ENCODE results near the gene MTSS2.
"Not testable (repeated sequence)": the region's sequence is repeated elsewhere in the genome, so short reads cannot be mapped to it uniquely, and the experiment has no call there.

Gene MTSS2

GRCh38 chr16:70650216-70650615 lies 35.6 kb downstream of the MTSS2 start:
- no peak for DNase-seq

- DNase-seq = no peak
These were observed 36.6 kb downstream of the MTSS2 start for GRCh38 chr16:70649300-70649699.

DNA sequence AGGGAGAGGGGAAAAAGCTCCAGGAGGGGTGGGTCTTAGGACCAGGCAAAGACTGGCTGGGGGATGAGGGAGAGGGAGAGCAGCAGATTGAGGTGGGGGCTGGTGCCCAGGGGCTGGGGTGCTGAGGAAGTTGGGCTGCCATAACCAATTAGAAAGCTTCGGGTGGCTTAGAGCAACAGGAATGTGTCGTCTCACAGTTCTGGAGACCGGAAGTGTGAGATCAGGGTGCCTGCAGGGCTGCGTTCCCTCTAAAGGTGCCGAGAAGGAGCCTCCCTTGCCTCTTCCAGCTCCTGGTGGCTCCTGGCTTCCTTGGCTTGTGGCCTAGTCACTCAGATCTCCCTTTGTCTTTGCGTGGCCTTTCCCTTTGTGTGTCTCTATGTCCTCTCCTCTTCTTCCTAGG lies 37.2 kb downstream of the MTSS2 start:
- no peak for DNase-seq

GRCh38 chr16:70647441-70648359 lies 38.2 kb downstream of the MTSS2 start:
- no peak for DNase-seq

DNA sequence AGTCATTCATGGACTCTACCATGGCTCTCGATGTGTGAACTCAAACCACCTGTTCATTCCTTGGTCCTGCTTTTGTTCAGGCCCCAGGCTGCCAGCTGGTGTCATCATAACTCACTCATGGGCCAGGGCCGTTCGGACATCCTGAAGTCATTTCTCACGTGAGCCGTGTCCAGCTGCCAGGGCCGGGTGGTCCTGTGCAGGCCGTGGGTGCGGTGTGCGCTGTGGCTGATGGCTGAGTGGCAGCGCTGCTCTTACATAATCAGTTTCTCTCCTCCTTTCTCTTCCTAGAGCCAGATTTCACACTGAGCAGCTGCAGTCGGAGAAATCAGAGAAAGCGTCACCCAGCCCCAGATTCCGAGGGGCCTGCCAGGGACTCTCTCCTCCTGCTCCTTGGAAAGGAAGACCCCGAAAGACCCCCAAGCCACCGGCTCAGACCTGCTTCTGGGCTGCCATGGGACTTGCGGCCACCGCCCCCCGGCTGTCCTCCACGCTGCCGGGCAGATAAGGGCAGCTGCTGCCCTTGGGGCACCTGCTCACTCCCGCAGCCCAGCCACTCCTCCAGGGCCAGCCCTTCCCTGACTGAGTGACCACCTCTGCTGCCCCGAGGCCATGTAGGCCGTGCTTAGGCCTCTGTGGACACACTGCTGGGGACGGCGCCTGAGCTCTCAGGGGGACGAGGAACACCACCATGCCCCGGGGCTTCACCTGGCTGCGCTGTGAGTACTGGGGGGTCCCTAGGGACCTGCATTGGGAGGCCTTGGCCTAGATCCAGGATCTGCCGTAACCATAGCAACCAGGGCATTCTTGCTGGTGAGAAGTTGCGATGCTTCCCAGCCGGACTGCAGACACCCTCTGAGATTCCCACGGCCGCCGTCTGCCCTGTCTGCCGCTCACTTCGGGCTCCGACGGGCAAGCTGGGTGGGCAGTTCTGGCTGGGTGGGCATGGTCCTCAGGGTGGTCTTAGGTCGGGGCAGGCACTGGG lies 39.3 kb downstream of the MTSS2 start, which contains the start of gene IL34:
IL34 (plus strand) TSS at position 300 of the 982 bp plus-strand sequence; CDS start at position 689, 389 bp downstream.
- DNase-seq = peak in 1 of 2 experiments; percentile 48

GRCh38 chr16:70644763-70645597 lies 40.9 kb downstream of the MTSS2 start:
- no peak for DNase-seq

GRCh38 chr16:70643264-70643663 lies 42.6 kb downstream of the MTSS2 start:
- DNase-seq = not testable (repeated sequence)

DNA sequence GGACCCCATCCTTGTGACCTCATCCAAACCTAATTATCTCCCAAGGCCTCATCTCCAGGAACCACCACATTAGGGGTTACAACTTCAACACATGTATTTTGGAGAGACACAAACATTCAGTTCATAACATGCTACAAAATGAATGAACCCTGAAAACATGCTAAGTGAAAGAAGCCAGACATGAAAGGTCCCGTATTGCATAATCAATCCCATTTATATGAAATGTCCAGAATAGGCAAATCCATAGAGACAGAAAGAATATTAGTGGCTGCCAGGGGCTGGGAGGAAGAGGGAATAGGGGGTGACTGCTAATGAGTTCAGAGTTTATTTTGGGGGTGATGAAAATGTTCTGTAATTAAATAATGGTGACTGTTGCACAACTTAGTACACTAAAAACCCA lies 43.2 kb downstream of the MTSS2 start:
- DNase-seq = no peak

DNA sequence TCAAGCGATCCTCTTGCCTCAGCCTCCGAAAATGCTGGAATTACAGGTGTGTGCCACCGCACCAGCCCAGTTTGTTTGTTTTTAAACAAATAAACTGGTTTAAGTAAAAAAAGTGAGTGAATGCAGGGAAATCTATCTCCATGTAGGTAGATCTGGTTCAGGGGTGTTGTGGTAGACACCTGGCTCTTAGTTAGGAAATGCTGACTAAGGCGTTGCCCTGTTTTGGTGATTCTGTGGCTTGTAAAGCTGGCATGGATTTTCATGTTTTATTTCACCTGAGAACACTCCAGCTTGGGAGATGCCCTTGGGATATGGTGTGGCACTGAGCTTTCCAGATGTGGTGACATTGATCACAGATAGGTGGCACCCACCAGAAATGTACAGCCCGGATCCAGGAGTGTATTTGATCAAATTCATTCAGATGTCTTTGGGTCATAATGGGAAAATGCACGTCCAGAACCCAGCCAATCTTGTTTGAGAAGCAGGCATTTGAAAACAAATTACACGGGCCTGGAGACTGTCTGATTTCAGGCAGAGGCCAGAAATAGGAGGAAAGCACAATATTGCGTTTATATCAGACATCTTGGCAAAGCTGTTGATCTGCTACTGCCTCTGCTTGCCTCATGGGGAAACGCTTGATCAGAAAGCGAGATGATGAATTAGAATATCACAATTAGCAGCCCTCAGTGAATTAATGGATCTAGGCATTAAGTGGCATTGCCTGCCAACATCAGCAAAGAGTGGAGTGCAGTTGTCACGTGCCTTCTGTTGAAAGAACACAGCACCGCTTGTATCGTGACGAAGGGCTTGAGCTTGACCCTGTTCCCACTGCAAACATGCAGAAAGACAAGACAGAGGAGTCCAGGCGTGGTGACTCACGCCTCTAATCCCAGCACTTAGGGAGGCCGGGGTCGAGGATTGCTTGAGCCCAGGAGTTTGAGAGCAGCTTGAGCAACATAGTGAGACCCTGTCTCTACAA lies 46.8 kb downstream of the MTSS2 start:
- no peak for DNase-seq
